IMR-90 (cell line): Measurements from ENCODE around the gene ADARB2. TPM values are rescaled to one million over a fixed set of nuclear protein-coding genes. Genes with fewer than 3 reads are reported as not detected.

ENCODE experiments used
- ATAC-seq: fragments of 200-7000 bp; cut with Tn5 transposase; 2 replicates; pipeline ENCODE4 v1.9.1; 2020; ENCODE audit warnings: low read depth, mild to moderate bottlenecking, moderate library complexity
- BruUV-seq: library from RNA; stranded (reverse); fragments of 400-500 nt; replicated peaks from 2 replicates; lab custom pipeline; 2021; lab: Mats Ljungman, UMichigan
- CTCF ChIA-PET: fragments of 300-600 bp; formaldehyde crosslinking; extraction: SDS; loops from one replicate; lab custom pipeline; 2021; ENCODE audit warnings: antibody characterized with exemption; lab: Yijun Ruan, JAX
- POLR2A ChIA-PET: fragments of 300-600 bp; sonication (Branson Sonifier 250); formaldehyde crosslinking; loops from one replicate; lab custom pipeline; 2022; ENCODE audit warnings: antibody characterized with exemption; ENCODE audit not compliant: unreplicated experiment; lab: Charles Lee
- DNase-seq: peaks from one replicate; pipeline ENCODE4 v3.0.0; 2013
- H2AFZ ChIP-seq: replicated peaks from 2 replicates; pipeline ENCODE3; 2013; ENCODE audit warnings: low read length, mild to moderate bottlenecking; ENCODE audit not compliant: poor library complexity
- H2AK5ac ChIP-seq: 2 replicates; pipeline ENCODE4 v1.6.1; 2013; ENCODE audit warnings: low read depth, low read length, inconsistent platforms
- H2AK9ac ChIP-seq: replicated peaks from 2 replicates; pipeline ENCODE3; 2013; ENCODE audit warnings: mild to moderate bottlenecking, low read depth, low read length, moderate library complexity; ENCODE audit not compliant: poor library complexity
- H2BK120ac ChIP-seq: 2 replicates; pipeline ENCODE4 v1.6.1; 2013; ENCODE audit warnings: low read depth, low read length, inconsistent platforms
- H2BK15ac ChIP-seq: 3 replicates; pipeline ENCODE4 v1.6.1; 2013; ENCODE audit warnings: low read depth, low read length, inconsistent platforms
- H2BK20ac ChIP-seq: 2 replicates; pipeline ENCODE4 v1.6.1; 2013; ENCODE audit warnings: low read depth, mild to moderate bottlenecking, inconsistent platforms, low read length, moderate library complexity
- H2BK5ac ChIP-seq: 2 replicates; pipeline ENCODE4 v1.6.1; 2013; ENCODE audit warnings: mild to moderate bottlenecking, low read depth, low read length, inconsistent platforms; ENCODE audit not compliant: poor library complexity, severe bottlenecking
- H3K14ac ChIP-seq: replicated peaks from 2 replicates; pipeline ENCODE4 v1.6.1; 2013; ENCODE audit warnings: low read depth, low read length, inconsistent platforms
- H3K18ac ChIP-seq: 2 replicates; pipeline ENCODE4 v1.6.1; 2013; ENCODE audit warnings: low read depth, low read length, control low read depth
- H3K23ac ChIP-seq: 2 replicates; pipeline ENCODE4 v1.6.1; 2013; ENCODE audit warnings: low read depth, low read length, inconsistent platforms
- H3K27ac ChIP-seq: 2 replicates; pipeline ENCODE4 v1.5.1; 2013; ENCODE audit warnings: mild to moderate bottlenecking, control low read depth, low read length; ENCODE audit not compliant: insufficient read depth
- H3K27me3 ChIP-seq: 2 replicates; pipeline ENCODE4 v1.6.1; 2013; ENCODE audit warnings: low read length; ENCODE audit not compliant: control insufficient read depth, insufficient read depth
- H3K36me3 ChIP-seq: 2 replicates; pipeline ENCODE4 v1.6.1; 2013; ENCODE audit warnings: low read length, mixed read lengths; ENCODE audit not compliant: control insufficient read depth, insufficient read depth
- H3K4ac ChIP-seq: 2 replicates; pipeline ENCODE4 v1.6.1; 2013; ENCODE audit warnings: low read depth, low read length, inconsistent platforms
- H3K4me1 ChIP-seq: 2 replicates; pipeline ENCODE4 v1.6.1; 2013; ENCODE audit warnings: low read length, mixed read lengths; ENCODE audit not compliant: control insufficient read depth, insufficient read depth
- H3K4me2 ChIP-seq: 2 replicates; pipeline ENCODE4 v1.6.1; 2013; ENCODE audit warnings: low read depth, mild to moderate bottlenecking, control low read depth, low read length, moderate library complexity
- H3K4me3 ChIP-seq: 2 replicates; pipeline ENCODE4 v1.5.1; 2013; ENCODE audit warnings: low read depth, mild to moderate bottlenecking, control low read depth, low read length, moderate library complexity; ENCODE audit not compliant: insufficient read depth
- H3K56ac ChIP-seq: 2 replicates; pipeline ENCODE4 v1.6.1; 2013; ENCODE audit warnings: low read length, inconsistent platforms; ENCODE audit not compliant: insufficient read depth; ENCODE audit errors: extremely low read depth
- H3K79me1 ChIP-seq, 2 experiments: 2 replicates each; pipeline ENCODE4 v1.6.1; 2013; ENCODE audit warnings: low read length in 2 of 2, inconsistent platforms in 1 of 2, low read depth in 1 of 2
- H3K9ac ChIP-seq: 2 replicates; pipeline ENCODE4 v1.6.1; 2013; ENCODE audit warnings: low read depth, low read length, control low read depth
- H3K9me1 ChIP-seq: 2 replicates; pipeline ENCODE4 v1.6.1; 2013; ENCODE audit warnings: low read length, inconsistent platforms; ENCODE audit not compliant: insufficient read depth
- H3K9me3 ChIP-seq: 2 replicates; pipeline ENCODE4 v1.6.1; 2013; ENCODE audit warnings: low read length; ENCODE audit not compliant: control insufficient read depth, insufficient read depth
- H4K20me1 ChIP-seq: 2 replicates; pipeline ENCODE4 v1.6.1; 2013; ENCODE audit warnings: low read length, inconsistent platforms; ENCODE audit not compliant: insufficient read depth
- H4K5ac ChIP-seq: 2 replicates; pipeline ENCODE4 v1.6.1; 2013; ENCODE audit warnings: mild to moderate bottlenecking, low read depth, low read length, control low read depth
- H4K8ac ChIP-seq, 2 experiments: 2 replicates each; pipeline ENCODE4 v1.6.1; 2013; ENCODE audit warnings: low read depth in 2 of 2, low read length in 2 of 2, control low read depth in 1 of 2, inconsistent platforms in 1 of 2
- H4K91ac ChIP-seq: 2 replicates; pipeline ENCODE4 v1.6.1; 2013; ENCODE audit warnings: low read depth, low read length, inconsistent platforms; ENCODE audit not compliant: insufficient read depth
- BHLHE40 ChIP-seq: fragments of 150-350 bp; IDR thresholded peaks from 2 replicates; pipeline ENCODE4 v1.6.1; 2016; ENCODE audit warnings: mild to moderate bottlenecking, low read depth, low read length
- CEBPB ChIP-seq: IDR thresholded peaks from 2 replicates; pipeline ENCODE4 v1.6.1; 2012; ENCODE audit warnings: low read depth, low read length, improper control_type of control experiment
- CHD1 ChIP-seq: IDR thresholded peaks from 2 replicates; pipeline ENCODE4 v1.6.1; 2012; ENCODE audit warnings: low read depth, low read length, improper control_type of control experiment
- FOS ChIP-seq: fragments of 150-350 bp; IDR thresholded peaks from 2 replicates; pipeline ENCODE4 v1.6.1; 2016; ENCODE audit warnings: low read depth, low read length
- MAFK ChIP-seq: IDR thresholded peaks from 2 replicates; pipeline ENCODE4 v1.6.1; 2012; ENCODE audit warnings: low read depth, low read length, improper control_type of control experiment
- MAZ ChIP-seq: IDR thresholded peaks from 2 replicates; pipeline ENCODE4 v1.6.1; 2012; ENCODE audit warnings: low read depth, mild to moderate bottlenecking, low read length, improper control_type of control experiment, moderate library complexity, borderline replicate concordance
- MXI1 ChIP-seq: IDR thresholded peaks from 2 replicates; pipeline ENCODE4 v1.6.1; 2012; ENCODE audit warnings: low read depth, mild to moderate bottlenecking, low read length, moderate library complexity, borderline replicate concordance
- NFE2L2 ChIP-seq: fragments of 150-350 bp; IDR thresholded peaks from 2 replicates; pipeline ENCODE4 v1.6.1; 2016; ENCODE audit warnings: low read depth, mild to moderate bottlenecking, low read length
- POLR2A ChIP-seq: IDR thresholded peaks from 2 replicates; pipeline ENCODE4 v1.6.1; 2012; ENCODE audit warnings: mild to moderate bottlenecking, low read depth, low read length
- RAD21 ChIP-seq: IDR thresholded peaks from 2 replicates; pipeline ENCODE4 v1.6.1; 2012; ENCODE audit warnings: low read length, improper control_type of control experiment
- RCOR1 ChIP-seq: IDR thresholded peaks from 2 replicates; pipeline ENCODE4 v1.6.1; 2012; ENCODE audit warnings: mild to moderate bottlenecking, low read length, improper control_type of control experiment; ENCODE audit not compliant: insufficient replicate concordance
- SMC3 ChIP-seq: fragments of 150-350 bp; IDR thresholded peaks from 2 replicates; pipeline ENCODE4 v1.6.1; 2016; ENCODE audit warnings: low read depth, mild to moderate bottlenecking, antibody characterized with exemption, low read length, moderate library complexity
- WGBS, 2 experiments: methylation state at CpG; one replicate each; pipeline versions ENCODE4 v1.1.5 to v1.1.7; 2013; ENCODE audit warnings: missing lambda C conversion rate in 2 of 2; ENCODE audit not compliant: insufficient read length in 1 of 2; ENCODE audit errors: extremely low coverage in 2 of 2; 5-methylcytosine and 5-hydroxymethylcytosine counted together
- dilution Hi-C: fragments of 300-500 bp; cut with HindIII; formaldehyde crosslinking; loops from one replicate; pipeline ENCODE4 v1.14.3; 2018; ENCODE audit warnings: low sequenced_read_pairs; ENCODE audit not compliant: unreplicated experiment
- in situ Hi-C: fragments of 300-500 bp; cut with MboI; formaldehyde crosslinking; loops from 3 replicates; pipeline ENCODE4 v1.14.3; 2019; ENCODE audit warnings: low sequenced_read_pairs, inconsistent platforms, mixed read lengths
- intact Hi-C: fragments of 100-400 bp; cut with micrococcal nuclease; formaldehyde crosslinking; loops from 2 replicates; pipeline ENCODE4 v1.10.0; 2022
- polyA plus RNA-seq, 3 experiments: library from polyadenylated mRNA; depleted of rRNA; stranded (reverse); fragments of >200 nt; gene quantifications; 2 replicates each; pipeline ENCODE4 v1.2.3, GENCODE V29; 2012; ENCODE audit warnings: low replicate concordance in 1 of 3
- total RNA-seq: library from RNA; depleted of rRNA; stranded (reverse); fragments of >200 nt; gene quantifications from 2 replicates; pipeline ENCODE4 v1.2.3, GENCODE V29; 2012
- TF ChIP-seq, protein P1 (sequence below): conservative IDR thresholded peaks from 2 replicates; pipeline ENCODE4 v1.5.1; 2012; ENCODE audit warnings: mild to moderate bottlenecking, low read depth, low read length, improper control_type of control experiment
- TF ChIP-seq, protein P2 (sequence below): fragments of 150-350 bp; IDR thresholded peaks from 2 replicates; pipeline ENCODE4 v1.6.1; 2017; ENCODE audit warnings: mild to moderate bottlenecking, antibody characterized with exemption, low read length, low read depth

Gene ADARB2
- total and polyA plus RNA-seq, 2 of the 4 experiments (the other 2 are of a cell fraction): not detected

DNA sequence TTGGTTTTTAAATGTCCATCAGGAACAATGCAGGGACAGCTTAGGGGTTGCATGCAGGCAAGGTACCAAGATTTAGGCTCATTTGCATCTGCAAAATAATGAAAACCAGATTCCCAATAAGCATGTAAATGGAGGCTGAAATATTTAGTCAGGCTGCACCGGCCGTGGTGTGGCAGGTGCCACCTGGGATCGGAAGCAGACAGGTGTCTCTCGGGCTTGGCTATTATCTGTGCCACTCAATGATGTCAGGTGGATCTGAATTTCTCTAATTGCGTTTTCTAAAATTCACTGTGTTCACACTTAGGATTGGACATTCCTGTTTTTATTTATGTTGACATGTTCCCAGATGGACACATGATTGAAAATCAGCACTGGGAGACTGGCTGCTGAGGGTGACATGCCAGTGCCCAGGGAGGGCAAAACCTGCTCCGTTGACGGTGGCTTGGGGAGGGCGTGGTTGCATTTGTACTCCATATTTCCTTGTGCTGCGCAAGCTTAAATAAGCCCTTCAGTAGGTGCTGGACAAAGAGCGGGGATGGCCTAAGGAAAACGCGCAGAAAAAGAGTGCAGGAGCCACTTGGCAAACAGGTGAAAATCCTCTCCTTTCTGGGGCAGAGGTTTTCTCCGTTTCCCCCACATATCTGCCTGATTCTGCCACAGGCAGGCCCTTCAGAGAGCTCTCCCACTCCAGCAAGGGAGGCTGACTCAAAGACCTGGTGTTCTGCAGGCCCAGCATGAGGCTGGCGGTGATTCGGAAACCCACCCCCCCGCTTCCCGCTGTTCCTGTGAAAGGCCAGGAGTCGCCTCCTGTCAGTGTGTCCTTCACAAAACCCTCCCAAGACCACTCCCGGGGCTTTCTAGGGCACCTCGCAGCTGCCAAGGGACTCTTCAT, 538.6 kb downstream of the ADARB2 start:
- no peak for DNase-seq

More for the DNA sequence above, 538.6 kb downstream of the ADARB2 start:
- no peak overlapping the region for H2BK15ac ChIP-seq
- TF ChIP-seq CHD1 (no peak), BHLHE40 (no peak), POLR2A (no peak), MXI1 (no peak), MAZ (no peak), FOS (no peak), RCOR1 (no peak), RAD21 (no peak), SMC3 (no peak), NFE2L2 (no peak), CEBPB (no peak), MAFK (no peak)
- TF ChIP-seq, protein P1, sequence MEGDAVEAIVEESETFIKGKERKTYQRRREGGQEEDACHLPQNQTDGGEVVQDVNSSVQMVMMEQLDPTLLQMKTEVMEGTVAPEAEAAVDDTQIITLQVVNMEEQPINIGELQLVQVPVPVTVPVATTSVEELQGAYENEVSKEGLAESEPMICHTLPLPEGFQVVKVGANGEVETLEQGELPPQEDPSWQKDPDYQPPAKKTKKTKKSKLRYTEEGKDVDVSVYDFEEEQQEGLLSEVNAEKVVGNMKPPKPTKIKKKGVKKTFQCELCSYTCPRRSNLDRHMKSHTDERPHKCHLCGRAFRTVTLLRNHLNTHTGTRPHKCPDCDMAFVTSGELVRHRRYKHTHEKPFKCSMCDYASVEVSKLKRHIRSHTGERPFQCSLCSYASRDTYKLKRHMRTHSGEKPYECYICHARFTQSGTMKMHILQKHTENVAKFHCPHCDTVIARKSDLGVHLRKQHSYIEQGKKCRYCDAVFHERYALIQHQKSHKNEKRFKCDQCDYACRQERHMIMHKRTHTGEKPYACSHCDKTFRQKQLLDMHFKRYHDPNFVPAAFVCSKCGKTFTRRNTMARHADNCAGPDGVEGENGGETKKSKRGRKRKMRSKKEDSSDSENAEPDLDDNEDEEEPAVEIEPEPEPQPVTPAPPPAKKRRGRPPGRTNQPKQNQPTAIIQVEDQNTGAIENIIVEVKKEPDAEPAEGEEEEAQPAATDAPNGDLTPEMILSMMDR: no peak
- TF ChIP-seq, protein P2, sequence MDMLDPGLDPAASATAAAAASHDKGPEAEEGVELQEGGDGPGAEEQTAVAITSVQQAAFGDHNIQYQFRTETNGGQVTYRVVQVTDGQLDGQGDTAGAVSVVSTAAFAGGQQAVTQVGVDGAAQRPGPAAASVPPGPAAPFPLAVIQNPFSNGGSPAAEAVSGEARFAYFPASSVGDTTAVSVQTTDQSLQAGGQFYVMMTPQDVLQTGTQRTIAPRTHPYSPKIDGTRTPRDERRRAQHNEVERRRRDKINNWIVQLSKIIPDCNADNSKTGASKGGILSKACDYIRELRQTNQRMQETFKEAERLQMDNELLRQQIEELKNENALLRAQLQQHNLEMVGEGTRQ: no peak
- no peaks in the 10 kb centered on the region for H3K36me3 ChIP-seq
- no peak overlapping the region for H2BK20ac ChIP-seq
- no peak overlapping the region for H3K27ac ChIP-seq
- H3K56ac ChIP-seq: no peak overlapping the region
- no peak overlapping the region for H3K4me3 ChIP-seq
- no peak overlapping the region for H3K14ac ChIP-seq
- ChIA-PET CTCF (interaction anchor here (1.0 kb wide), 1 partner anchor 14 kb away, joined by 3 read pairs; no protein-coding TSS in a partner anchor), POLR2A (no interaction called here)
- H3K79me1 ChIP-seq: no peaks in the 10 kb centered on the region
- H3K4me2 ChIP-seq: no peak overlapping the region
- in situ Hi-C loops: no loop called here
- H2AK9ac ChIP-seq: no peak overlapping the region
- dilution Hi-C loops: no loop called here
- no peak for ATAC-seq
- peaks cover 6% of the 10 kb centered on the region; the same call in 1 of the 2 replicates for H3K9me3 ChIP-seq
- intact Hi-C loops: no loop called here
- H3K9me1 ChIP-seq: no peaks in the 10 kb centered on the region
- no peaks in the 10 kb centered on the region for H3K4me1 ChIP-seq
- no peaks in the 10 kb centered on the region for H3K27me3 ChIP-seq
- no peak overlapping the region for H2AFZ ChIP-seq
- 33% methylated on average over 1 of the region's 20 CpGs; no CpG with 5 or more reads in 1 of the 2 experiments for whole genome bisulfite sequencing, 2 experiments
- no peak overlapping the region for H3K9ac ChIP-seq
- H4K20me1 ChIP-seq: no peaks in the 10 kb centered on the region
- H4K91ac ChIP-seq: no peak overlapping the region
- H3K18ac ChIP-seq: no peak overlapping the region
- no peak overlapping the region for H4K5ac ChIP-seq
- no peak overlapping the region for H2BK120ac ChIP-seq
- no peak overlapping the region for H2AK5ac ChIP-seq
- H4K8ac ChIP-seq: no peak overlapping the region
- no peak overlapping the region for H3K23ac ChIP-seq
- BruUV-seq: no TSS peak
- no peak overlapping the region for H3K4ac ChIP-seq
- no peak overlapping the region for H2BK5ac ChIP-seq
